ENCODE results near the gene CDK17.

- TF ChIP-seq CTCF (IDR thresholded peaks at IDR 0.05 in 2 of 3, conservative IDR thresholded peaks at IDR 0.05 in 1 of 3; ENCODE audit: borderline replicate concordance in 1 of 3, insufficient read depth in 1 of 3, low read depth in 2 of 3, low read length in 2 of 3) (no peak), EZH2 (IDR thresholded peaks at IDR 0.05) (no peak), REST (IDR thresholded peaks at IDR 0.05; ENCODE audit: low read depth) (no peak), MAX (IDR thresholded peaks at IDR 0.05) (no peak)
Observed at GRCh38 chr12:96436366-96437170, 36.3 kb upstream of the CDK17 start.

Measured in HCT116 (cell line).